HG02852 (cell line): ENCODE measurements around the gene TP53TG5.

ENCODE experiments used
- ATAC-seq: cut with Tn5 transposase; IDR thresholded peaks from one replicate; pipeline ENCODE4 v1.9.1; 2021; ENCODE audit warnings: mild to moderate bottlenecking, moderate library complexity; ENCODE audit not compliant: unreplicated experiment

Gene TP53TG5

DNA sequence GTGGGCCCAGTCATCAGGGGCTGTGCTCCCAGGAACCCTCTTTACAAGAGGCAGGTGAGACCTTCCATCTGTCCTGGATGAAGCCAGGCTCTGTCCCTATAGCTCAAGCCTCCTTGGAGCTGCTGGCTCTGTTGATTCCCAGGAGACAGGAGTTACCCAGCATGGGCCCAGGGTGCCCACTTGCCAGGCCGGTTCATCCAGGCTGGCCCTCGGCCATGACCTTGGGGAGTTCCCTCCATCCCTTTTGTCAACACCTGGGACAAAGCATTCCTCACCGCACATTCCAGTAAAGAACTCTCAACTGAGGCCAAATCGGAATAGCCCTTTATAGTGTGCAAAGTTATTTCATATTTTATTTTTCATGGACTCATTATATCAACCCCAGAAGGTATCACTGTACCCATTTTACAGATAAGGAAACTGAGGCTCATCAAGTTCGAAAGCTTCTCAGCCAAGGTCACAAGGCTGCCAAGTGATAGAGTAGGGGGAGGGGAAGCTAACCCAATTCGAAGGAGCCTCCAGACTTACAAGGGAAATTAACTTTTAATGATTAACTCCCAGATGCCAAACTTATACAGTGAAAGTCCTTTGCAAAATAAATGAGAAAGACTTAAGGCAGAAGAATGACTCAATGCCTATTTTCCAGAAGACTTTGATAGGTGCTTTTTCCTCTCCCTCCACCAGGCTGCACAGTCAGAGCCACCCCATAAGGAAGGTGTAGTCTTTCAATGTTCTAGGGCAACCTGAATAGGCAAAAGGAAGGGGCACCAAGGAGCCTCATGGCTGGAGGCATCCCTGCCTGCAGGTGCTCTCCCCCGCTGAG is 48.4 kb downstream of the TP53TG5 start:
- ATAC-seq: no peak

DNA sequence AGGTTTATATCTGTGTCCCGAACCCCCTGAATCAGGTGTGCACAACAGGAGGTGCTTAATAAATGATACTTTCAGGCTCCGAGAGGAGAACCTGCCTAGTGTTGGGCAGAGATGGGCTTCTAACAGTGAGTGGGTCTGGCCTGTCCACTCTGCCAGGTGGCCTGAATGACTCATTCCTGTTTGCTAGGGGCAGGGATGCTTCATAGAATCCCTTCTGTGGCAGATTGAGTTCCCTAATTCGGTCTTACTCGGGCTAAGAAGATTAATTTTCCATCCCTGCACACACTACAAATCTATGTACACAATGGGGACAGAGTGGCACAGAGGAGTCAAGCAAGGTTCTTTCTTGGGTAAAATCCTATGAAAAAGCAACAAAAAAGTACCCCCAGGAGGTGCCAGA is 49.7 kb downstream of the TP53TG5 start:
- no peak for ATAC-seq

- ATAC-seq: no peak
Measured at GRCh38 chr20:45325371-45325770, 52.8 kb downstream of the TP53TG5 start.

- ATAC-seq: no peak
Measured at GRCh38 chr20:45323731-45324130, 54.4 kb downstream of the TP53TG5 start.

DNA sequence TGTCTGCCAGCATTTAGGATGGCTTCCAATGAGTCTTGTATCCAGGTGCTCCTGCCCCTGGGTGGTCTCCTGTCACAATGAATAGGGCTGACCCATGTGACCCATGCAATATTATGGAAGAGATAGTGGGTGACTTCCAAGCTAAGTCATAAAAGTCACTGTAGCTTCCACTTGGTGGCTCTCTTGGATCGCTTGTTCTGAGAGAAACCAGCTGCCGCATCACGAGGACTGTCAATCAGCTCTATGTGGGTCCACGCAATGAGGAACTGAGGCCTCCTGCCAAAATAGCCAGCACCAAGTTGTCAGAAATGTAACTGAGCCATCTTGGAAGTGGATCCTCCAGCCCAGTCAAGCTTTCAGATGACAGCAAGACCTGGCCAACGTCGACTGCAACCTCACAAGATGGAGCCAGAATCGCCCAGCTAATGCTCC is 55.2 kb downstream of the TP53TG5 start:
- ATAC-seq: no peak
